K562 (cell line): ENCODE results near the gene RASAL1. TPM values are rescaled to one million over a fixed set of nuclear protein-coding genes. Genes with fewer than 3 reads are reported as not detected.
A peak's percentile ranks its signal among the peaks of the same experiment; 100 is the strongest.

Experiments
- CTCFL ChIP-seq: IDR thresholded peaks from 2 replicates; pipeline ENCODE4 v1.6.1; 2011; ENCODE audit warnings: borderline replicate concordance, low read depth, mild to moderate bottlenecking, moderate library complexity, low read length; ENCODE audit not compliant: insufficient read depth, poor library complexity, severe bottlenecking
- E2F8 ChIP-seq: fragments of 450-650 bp; IDR thresholded peaks from 2 replicates; pipeline ENCODE4 v1.7.1; 2018; ENCODE audit warnings: mild to moderate bottlenecking, low read depth; ENCODE audit not compliant: partially characterized antibody
- MAX ChIP-seq: sonication (generic); formaldehyde crosslinking; IDR thresholded peaks from 2 replicates; pipeline ENCODE4 v1.9.0; 2022; ENCODE audit warnings: mild to moderate bottlenecking, missing genetic modification reagents
- RAD21 ChIP-seq, 2 experiments: fragments of 250-450 bp in 1 of 2; fragments of 450-650 bp in 1 of 2; sonication (Bioruptor Pico) in 1 of 2; formaldehyde crosslinking in 1 of 2; IDR thresholded peaks in 1 of 2; conservative IDR thresholded peaks in 1 of 2; 2 replicates each; pipeline versions ENCODE4 v1.4.0 to v1.8.0; 2020 to 2022; ENCODE audit warnings: mild to moderate bottlenecking in 2 of 2, moderate library complexity in 1 of 2
- RBM25 ChIP-seq: fragments of 200-400 bp; formaldehyde crosslinking; IDR thresholded peaks from 2 replicates; pipeline ENCODE4 v1.6.1; 2018; ENCODE audit warnings: low read length, low read depth, moderate library complexity; ENCODE audit not compliant: severe bottlenecking
- SMC3 ChIP-seq: conservative IDR thresholded peaks from 2 replicates; pipeline ENCODE4 v1.6.1; 2011; ENCODE audit warnings: low read depth, low read length, improper control_type of control experiment; ENCODE audit not compliant: insufficient read depth
- polyA plus RNA-seq, 8 experiments: library from polyadenylated mRNA; depleted of rRNA in 4 of 8; stranded (reverse) in 5 of 8; unstranded in 3 of 8; fragments of >200 nt; fragmentation: Nextera tagmentation in 2 of 8; fragmentation: Illumina TruSeq in 1 of 8; extraction: Ambion mirVana in 2 of 8; extraction: Trizol in 1 of 8; gene quantifications; 2 replicates each; pipeline versions ENCODE4 v1.2.1 to v1.2.3, GENCODE V29; 2011 to 2014; ENCODE audit warnings: inconsistent platforms in 1 of 8, missing spikeins in 1 of 8
- total RNA-seq, 7 experiments: library from RNA; depleted of rRNA in 6 of 7; stranded (reverse); fragments of >200 nt in 6 of 7; fragmentation: Illumina TruSeq in 2 of 7; extraction: Trizol in 2 of 7; gene quantifications; 2 replicates each; pipeline versions ENCODE4 v1.2.1 to v1.2.3, GENCODE V29; 2011 to 2021; ENCODE audit warnings: low replicate concordance in 1 of 7
- TF ChIP-seq, protein P1 (sequence below), 2 experiments: fragments of 450-650 bp; formaldehyde crosslinking in 1 of 2; IDR thresholded peaks; 2 replicates each; pipeline versions ENCODE4 v1.4.0 to v1.6.1; 2014 to 2020; ENCODE audit warnings: mild to moderate bottlenecking in 2 of 2, borderline replicate concordance in 1 of 2, low read depth in 1 of 2
- TF ChIP-seq, protein P2 (sequence below): sonication (generic); formaldehyde crosslinking; IDR thresholded peaks from 2 replicates; pipeline ENCODE4 v1.8.1; 2022; ENCODE audit warnings: missing genetic modification reagents

Gene RASAL1
- total and polyA plus RNA-seq, 9 of the 15 experiments (the other 6 are each of a cell fraction or from before 2014, with no cell fraction given), result 0.06 to 0.16 (median 0.14) TPM; not detected in 6

- TF ChIP-seq, protein P1, sequence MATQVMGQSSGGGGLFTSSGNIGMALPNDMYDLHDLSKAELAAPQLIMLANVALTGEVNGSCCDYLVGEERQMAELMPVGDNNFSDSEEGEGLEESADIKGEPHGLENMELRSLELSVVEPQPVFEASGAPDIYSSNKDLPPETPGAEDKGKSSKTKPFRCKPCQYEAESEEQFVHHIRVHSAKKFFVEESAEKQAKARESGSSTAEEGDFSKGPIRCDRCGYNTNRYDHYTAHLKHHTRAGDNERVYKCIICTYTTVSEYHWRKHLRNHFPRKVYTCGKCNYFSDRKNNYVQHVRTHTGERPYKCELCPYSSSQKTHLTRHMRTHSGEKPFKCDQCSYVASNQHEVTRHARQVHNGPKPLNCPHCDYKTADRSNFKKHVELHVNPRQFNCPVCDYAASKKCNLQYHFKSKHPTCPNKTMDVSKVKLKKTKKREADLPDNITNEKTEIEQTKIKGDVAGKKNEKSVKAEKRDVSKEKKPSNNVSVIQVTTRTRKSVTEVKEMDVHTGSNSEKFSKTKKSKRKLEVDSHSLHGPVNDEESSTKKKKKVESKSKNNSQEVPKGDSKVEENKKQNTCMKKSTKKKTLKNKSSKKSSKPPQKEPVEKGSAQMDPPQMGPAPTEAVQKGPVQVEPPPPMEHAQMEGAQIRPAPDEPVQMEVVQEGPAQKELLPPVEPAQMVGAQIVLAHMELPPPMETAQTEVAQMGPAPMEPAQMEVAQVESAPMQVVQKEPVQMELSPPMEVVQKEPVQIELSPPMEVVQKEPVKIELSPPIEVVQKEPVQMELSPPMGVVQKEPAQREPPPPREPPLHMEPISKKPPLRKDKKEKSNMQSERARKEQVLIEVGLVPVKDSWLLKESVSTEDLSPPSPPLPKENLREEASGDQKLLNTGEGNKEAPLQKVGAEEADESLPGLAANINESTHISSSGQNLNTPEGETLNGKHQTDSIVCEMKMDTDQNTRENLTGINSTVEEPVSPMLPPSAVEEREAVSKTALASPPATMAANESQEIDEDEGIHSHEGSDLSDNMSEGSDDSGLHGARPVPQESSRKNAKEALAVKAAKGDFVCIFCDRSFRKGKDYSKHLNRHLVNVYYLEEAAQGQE (IDR thresholded peaks at IDR 0.05; ENCODE audit: borderline replicate concordance), result peak; percentile 72
- TF ChIP-seq, protein P1 (CRISPR knock-in tag; IDR thresholded peaks at IDR 0.05; ENCODE audit: low read depth), result no peak
- TF ChIP-seq SMC3 (0 out of 2 replicates have a peak, but pooled peaks have one; percentile 3), RAD21 (CRISPR knock-in tag; conservative IDR thresholded peaks at IDR 0.05 in 1 of 2, IDR thresholded peaks at IDR 0.05 in 1 of 2) (peak in 1 of 2 experiments; percentile 38; a peak in 2 of 4 replicates), MAX (CRISPR knock-in tag) (0 out of 2 replicates have a peak, but pooled peaks have one; percentile 34), RBM25 (peak; percentile 50), E2F8 (peak; percentile 36), CTCFL (peak; percentile 71)
- TF ChIP-seq, protein P2, sequence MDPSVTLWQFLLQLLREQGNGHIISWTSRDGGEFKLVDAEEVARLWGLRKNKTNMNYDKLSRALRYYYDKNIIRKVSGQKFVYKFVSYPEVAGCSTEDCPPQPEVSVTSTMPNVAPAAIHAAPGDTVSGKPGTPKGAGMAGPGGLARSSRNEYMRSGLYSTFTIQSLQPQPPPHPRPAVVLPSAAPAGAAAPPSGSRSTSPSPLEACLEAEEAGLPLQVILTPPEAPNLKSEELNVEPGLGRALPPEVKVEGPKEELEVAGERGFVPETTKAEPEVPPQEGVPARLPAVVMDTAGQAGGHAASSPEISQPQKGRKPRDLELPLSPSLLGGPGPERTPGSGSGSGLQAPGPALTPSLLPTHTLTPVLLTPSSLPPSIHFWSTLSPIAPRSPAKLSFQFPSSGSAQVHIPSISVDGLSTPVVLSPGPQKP (CRISPR knock-in tag), result no peak
These were observed 42.8 kb downstream of the RASAL1 start (continued) for GRCh38 chr12:113092607-113093408.
